Cardiac septum (tissue), 1 donor: ENCODE data around the gene CCL17. TPM values are rescaled to one million over a fixed set of nuclear protein-coding genes. Genes with fewer than 3 reads are reported as not detected.
"Not testable (repeated sequence)": the region's sequence is repeated elsewhere in the genome, so short reads cannot be mapped to it uniquely, and the experiment has no call there.

Experiments used
- DNase-seq: peaks from one replicate; pipeline ENCODE4 v3.0.0-alpha.2; 2020; ENCODE audit warnings: low spot score
- intact Hi-C: fragments of 100-400 bp; cut with DNase I; formaldehyde crosslinking; loops from one replicate; pipeline ENCODE4 v1.14.0; 2022
- long read RNA-seq: library from polyadenylated mRNA; unstranded; transcript quantifications from one replicate; pipeline ENCODE4 v2.0.0, GENCODE V29; 2021
- total RNA-seq: library from RNA; stranded (reverse); fragmentation: NEBNext Ultra II Directional; extraction: Animal tissue kit (Norgen Biotek cat#: 25700); gene quantifications from one replicate; pipeline ENCODE4 v1.2.1, GENCODE V29; 2021
- donor health status: DM: no; HTN: no; CAD: no.

The CCL17 gene
- total RNA-seq = not detected
- long read RNA-seq = 0 reads

GRCh38 chr16:57403965-57404817, at the start of gene CCL17:
TSS of gene CCL17 (plus strand) at chr16:57404767. CDS start at chr16:57413933, 9,166 bp downstream.
- DNase-seq = no peak
- intact Hi-C loops = no loop called here

GRCh38 chr16:57355898-57356414, 48.6 kb upstream of the CCL17 start:
- peak; percentile 38 for DNase-seq
- intact Hi-C loops = no loop called here

GRCh38 chr16:57356547-57356946, 48.0 kb upstream of the CCL17 start:
- peak; percentile 27 for DNase-seq
- intact Hi-C loops = no loop called here

- DNase-seq = peak; percentile 41
- intact Hi-C loops = no loop called here
Observed at GRCh38 chr16:57357330-57358085, 47.1 kb upstream of the CCL17 start.

GRCh38 chr16:57358086-57358420, 46.5 kb upstream of the CCL17 start:
- intact Hi-C loops = no loop called here
- peak; percentile 41 for DNase-seq

- DNase-seq = peak; percentile 29
Observed at GRCh38 chr16:57358527-57359095, 46.0 kb upstream of the CCL17 start, which contains the start of gene CCL22. TSS of gene CCL22 (plus strand) at chr16:57358783. CDS start at chr16:57358817, 34 bp downstream.

GRCh38 chr16:57360321-57360935, 44.1 kb upstream of the CCL17 start:
- intact Hi-C loops = no loop called here
- peak; percentile 67 for DNase-seq

More at GRCh38 chr16:57358527-57359095, 46.0 kb upstream of the CCL17 start, which contains the start of gene CCL22:
- intact Hi-C loops = no loop called here

GRCh38 chr16:57361404-57361803, 43.2 kb upstream of the CCL17 start:
- intact Hi-C loops = no loop called here
- DNase-seq = peak; percentile 54

GRCh38 chr16:57364143-57364542, 40.4 kb upstream of the CCL17 start:
- DNase-seq = no peak
- intact Hi-C loops = no loop called here

- intact Hi-C loops = no loop called here
- no peak for DNase-seq
Observed at GRCh38 chr16:57366544-57367040, 38.0 kb upstream of the CCL17 start.

GRCh38 chr16:57367116-57367752, 37.3 kb upstream of the CCL17 start:
- no peak for DNase-seq
- intact Hi-C loops = no loop called here

- DNase-seq = no peak
- intact Hi-C loops = loop anchor here (2.0 kb wide), 2 partner anchors 55 to 69 kb away; no protein-coding TSS in a partner anchor
Observed at GRCh38 chr16:57371494-57372371, 32.8 kb upstream of the CCL17 start.

- DNase-seq = peak; percentile 88
- intact Hi-C loops = loop anchor here (2.0 kb wide), 2 partner anchors 56 to 70 kb away; no protein-coding TSS in a partner anchor
Observed at GRCh38 chr16:57372372-57373116, 32.0 kb upstream of the CCL17 start, which contains the start of gene CX3CL1. TSS of gene CX3CL1 (plus strand) at chr16:57372490. CDS start at chr16:57372569, 79 bp downstream.

GRCh38 chr16:57373117-57373947, 31.2 kb upstream of the CCL17 start:
- intact Hi-C loops = loop anchor here (2.0 kb wide), 2 partner anchors 57 to 71 kb away; no protein-coding TSS in a partner anchor
- no peak for DNase-seq

- intact Hi-C loops = no loop called here
- DNase-seq = no peak
Observed at GRCh38 chr16:57374067-57374534, 30.5 kb upstream of the CCL17 start.

GRCh38 chr16:57374925-57375465, 29.6 kb upstream of the CCL17 start:
- intact Hi-C loops = loop anchor here (5.0 kb wide), 1 partner anchor 37 kb away; no protein-coding TSS in a partner anchor
- DNase-seq = not testable (repeated sequence)
